Panc1 (cell line): ENCODE measurements around the gene HELZ2.

Experiments
- POLR2AphosphoS5 ChIP-seq: IDR thresholded peaks from 2 replicates; pipeline ENCODE4 v1.6.1; 2012; ENCODE audit warnings: mild to moderate bottlenecking, low read depth, low read length, moderate library complexity
- REST ChIP-seq, 2 experiments: IDR thresholded peaks; 2 replicates each; pipeline ENCODE4 v1.6.1; 2011 to 2012; ENCODE audit warnings: low read depth in 2 of 2, control low read depth in 1 of 2, low read length in 1 of 2, mild to moderate bottlenecking in 1 of 2, moderate library complexity in 1 of 2; ENCODE audit not compliant: insufficient read depth in 1 of 2
- TF ChIP-seq, protein P1 (sequence below): fragments of 450-650 bp; IDR thresholded peaks from 2 replicates; pipeline ENCODE4 v1.5.1; 2017; ENCODE audit warnings: mild to moderate bottlenecking

GRCh38 chr20:63534831-63535651, 39.0 kb downstream of the HELZ2 start:
- TF ChIP-seq, protein P1, sequence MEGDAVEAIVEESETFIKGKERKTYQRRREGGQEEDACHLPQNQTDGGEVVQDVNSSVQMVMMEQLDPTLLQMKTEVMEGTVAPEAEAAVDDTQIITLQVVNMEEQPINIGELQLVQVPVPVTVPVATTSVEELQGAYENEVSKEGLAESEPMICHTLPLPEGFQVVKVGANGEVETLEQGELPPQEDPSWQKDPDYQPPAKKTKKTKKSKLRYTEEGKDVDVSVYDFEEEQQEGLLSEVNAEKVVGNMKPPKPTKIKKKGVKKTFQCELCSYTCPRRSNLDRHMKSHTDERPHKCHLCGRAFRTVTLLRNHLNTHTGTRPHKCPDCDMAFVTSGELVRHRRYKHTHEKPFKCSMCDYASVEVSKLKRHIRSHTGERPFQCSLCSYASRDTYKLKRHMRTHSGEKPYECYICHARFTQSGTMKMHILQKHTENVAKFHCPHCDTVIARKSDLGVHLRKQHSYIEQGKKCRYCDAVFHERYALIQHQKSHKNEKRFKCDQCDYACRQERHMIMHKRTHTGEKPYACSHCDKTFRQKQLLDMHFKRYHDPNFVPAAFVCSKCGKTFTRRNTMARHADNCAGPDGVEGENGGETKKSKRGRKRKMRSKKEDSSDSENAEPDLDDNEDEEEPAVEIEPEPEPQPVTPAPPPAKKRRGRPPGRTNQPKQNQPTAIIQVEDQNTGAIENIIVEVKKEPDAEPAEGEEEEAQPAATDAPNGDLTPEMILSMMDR = no peak
- no peak for TF ChIP-seq POLR2AphosphoS5
- TF ChIP-seq REST (IDR thresholded peaks at IDR 0.05; ENCODE audit: insufficient read depth in 1 of 2, low read depth in 2 of 2, low read length in 1 of 2) = no peak
